ENCODE results near the gene IGF2R. TPM values are rescaled to one million over a fixed set of nuclear protein-coding genes. Genes with fewer than 3 reads are reported as not detected.
"Not testable (repeated sequence)": the region's sequence is repeated elsewhere in the genome, so short reads cannot be mapped to it uniquely, and the experiment has no call there.

Gene IGF2R
- total RNA-seq, 1 experiment from 2014 or later = 75.3 TPM

DNA sequence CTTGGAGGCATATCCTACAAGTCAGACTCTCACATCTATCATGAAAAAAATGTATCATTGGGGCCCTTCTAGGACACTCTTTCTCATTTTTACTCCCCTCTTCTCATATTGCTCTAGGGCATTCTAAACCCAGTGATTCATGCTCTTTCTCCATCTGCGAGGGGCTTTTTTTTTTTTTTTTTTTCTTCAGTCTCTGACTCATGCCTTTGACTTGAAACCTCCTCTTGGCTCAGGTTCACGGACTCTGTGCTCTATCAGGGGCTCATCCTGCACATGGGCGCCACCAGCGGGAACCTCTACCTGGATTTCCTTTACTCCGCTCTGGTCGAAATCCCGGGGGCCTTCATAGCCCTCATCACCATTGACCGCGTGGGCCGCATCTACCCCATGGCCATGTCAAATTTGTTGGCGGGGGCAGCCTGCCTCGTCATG, 170.6 kb downstream of the IGF2R start (continued):
- TF ChIP-seq, protein P1, sequence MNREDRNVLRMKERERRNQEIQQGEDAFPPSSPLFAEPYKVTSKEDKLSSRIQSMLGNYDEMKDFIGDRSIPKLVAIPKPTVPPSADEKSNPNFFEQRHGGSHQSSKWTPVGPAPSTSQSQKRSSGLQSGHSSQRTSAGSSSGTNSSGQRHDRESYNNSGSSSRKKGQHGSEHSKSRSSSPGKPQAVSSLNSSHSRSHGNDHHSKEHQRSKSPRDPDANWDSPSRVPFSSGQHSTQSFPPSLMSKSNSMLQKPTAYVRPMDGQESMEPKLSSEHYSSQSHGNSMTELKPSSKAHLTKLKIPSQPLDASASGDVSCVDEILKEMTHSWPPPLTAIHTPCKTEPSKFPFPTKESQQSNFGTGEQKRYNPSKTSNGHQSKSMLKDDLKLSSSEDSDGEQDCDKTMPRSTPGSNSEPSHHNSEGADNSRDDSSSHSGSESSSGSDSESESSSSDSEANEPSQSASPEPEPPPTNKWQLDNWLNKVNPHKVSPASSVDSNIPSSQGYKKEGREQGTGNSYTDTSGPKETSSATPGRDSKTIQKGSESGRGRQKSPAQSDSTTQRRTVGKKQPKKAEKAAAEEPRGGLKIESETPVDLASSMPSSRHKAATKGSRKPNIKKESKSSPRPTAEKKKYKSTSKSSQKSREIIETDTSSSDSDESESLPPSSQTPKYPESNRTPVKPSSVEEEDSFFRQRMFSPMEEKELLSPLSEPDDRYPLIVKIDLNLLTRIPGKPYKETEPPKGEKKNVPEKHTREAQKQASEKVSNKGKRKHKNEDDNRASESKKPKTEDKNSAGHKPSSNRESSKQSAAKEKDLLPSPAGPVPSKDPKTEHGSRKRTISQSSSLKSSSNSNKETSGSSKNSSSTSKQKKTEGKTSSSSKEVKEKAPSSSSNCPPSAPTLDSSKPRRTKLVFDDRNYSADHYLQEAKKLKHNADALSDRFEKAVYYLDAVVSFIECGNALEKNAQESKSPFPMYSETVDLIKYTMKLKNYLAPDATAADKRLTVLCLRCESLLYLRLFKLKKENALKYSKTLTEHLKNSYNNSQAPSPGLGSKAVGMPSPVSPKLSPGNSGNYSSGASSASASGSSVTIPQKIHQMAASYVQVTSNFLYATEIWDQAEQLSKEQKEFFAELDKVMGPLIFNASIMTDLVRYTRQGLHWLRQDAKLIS (CRISPR knock-in tag; IDR thresholded peaks at IDR 0.05; ENCODE audit: borderline replicate concordance) = no peak
- no peak for TF ChIP-seq ZNF263 (CRISPR knock-in tag; IDR thresholded peaks at IDR 0.05; ENCODE audit: low read depth)

DNA sequence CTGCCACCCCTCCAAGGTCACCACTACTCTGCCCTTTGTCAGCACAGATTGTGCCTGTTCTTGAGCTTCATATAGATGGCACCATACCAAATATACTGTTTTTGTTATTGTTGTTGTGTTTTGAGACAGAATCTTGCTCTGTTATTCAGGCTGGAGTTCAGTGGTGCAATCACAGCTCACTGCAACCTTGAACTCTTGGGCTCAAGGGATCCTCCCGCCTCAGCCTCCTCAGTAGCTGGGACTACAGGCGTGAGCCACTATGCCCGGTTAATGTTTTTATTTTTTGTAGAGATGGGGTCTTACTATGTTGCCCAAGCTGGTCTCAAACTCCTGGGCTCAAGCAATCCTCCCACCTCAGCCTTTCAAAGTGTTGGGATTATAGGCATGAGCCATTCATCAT, 171.6 kb downstream of the IGF2R start:
- DNase-seq (ENCODE audit: low spot score); ATAC-seq; POLR2A ChIA-PET; H3K4me3 Mint-ChIP-seq; H3K27ac Mint-ChIP-seq; H3K36me3 Mint-ChIP-seq: not testable (repeated sequence)
- peaks cover 24% of the 10 kb centered on the region for H3K4me1 Mint-ChIP-seq
- H3K27me3 Mint-ChIP-seq (ENCODE audit: low read depth) = peaks cover 10% of the 10 kb centered on the region
- H3K9me3 Mint-ChIP-seq = peaks cover 18% of the 10 kb centered on the region
- CTCF ChIA-PET = interaction anchor here (1.1 to 1.4 kb wide), 2 partner anchors 81 to 315 kb away, joined by 4 read pairs; no protein-coding TSS in a partner anchor

DNA sequence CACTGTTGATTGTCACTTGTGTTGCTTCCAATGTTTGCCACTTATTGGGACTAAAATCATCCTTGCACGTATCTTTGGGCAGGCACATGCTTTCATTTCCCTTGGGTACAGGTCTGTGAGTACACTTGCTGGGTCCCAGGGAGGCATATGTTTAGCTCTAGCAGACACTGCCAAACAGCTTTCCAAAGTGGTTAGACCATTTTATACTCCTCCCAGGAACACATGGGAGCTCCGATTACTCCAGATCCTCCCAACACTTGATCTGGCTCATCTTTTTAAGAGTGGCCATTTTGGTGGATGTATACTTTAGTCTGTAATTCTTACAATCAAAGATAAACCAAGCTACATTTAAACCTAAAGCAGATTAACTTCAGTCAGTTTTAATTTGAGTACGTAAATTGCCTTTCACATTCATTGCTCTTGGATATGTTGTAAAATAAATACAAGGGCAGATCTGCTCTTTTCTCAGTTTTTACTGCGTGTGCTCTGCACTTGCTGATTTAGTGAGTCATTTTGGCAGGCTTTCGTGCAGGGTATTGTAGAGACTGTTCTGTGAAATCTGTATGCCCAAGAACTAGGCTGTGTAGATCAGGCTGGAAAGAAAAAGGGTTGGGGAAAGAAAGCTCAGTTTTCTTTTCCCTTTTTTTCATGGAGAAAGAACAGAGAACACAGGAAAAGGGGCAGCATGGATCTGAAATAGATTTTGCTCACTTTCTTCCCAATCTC, 172.3 kb downstream of the IGF2R start:
- H3K4me1 Mint-ChIP-seq = peaks cover 24% of the 10 kb centered on the region
- H3K9me3 Mint-ChIP-seq = peaks cover 20% of the 10 kb centered on the region
- peaks cover 5% of the 10 kb centered on the region for H3K27me3 Mint-ChIP-seq (ENCODE audit: low read depth)
- no peak overlapping the region for H3K27ac Mint-ChIP-seq
- ChIA-PET CTCF (interaction anchor here (1.1 to 1.5 kb wide), 3 partner anchors 27 to 314 kb away, joined by 3 to 4 read pairs (median 4); no protein-coding TSS in a partner anchor), POLR2A (no interaction called here)
- no peak for DNase-seq (ENCODE audit: low spot score)
- H3K4me3 Mint-ChIP-seq = no peak overlapping the region
- ATAC-seq = no peak
- TF ChIP-seq SOX15 (CRISPR knock-in tag; IDR thresholded peaks at IDR 0.05) (no peak), CBFB (CRISPR knock-in tag; IDR thresholded peaks at IDR 0.05; ENCODE audit: low read depth) (no peak), GTF2I (CRISPR knock-in tag; conservative IDR thresholded peaks at IDR 0.05) (no peak), ZNF416 (CRISPR knock-in tag; IDR thresholded peaks at IDR 0.05) (no peak), SP1 (CRISPR knock-in tag; conservative IDR thresholded peaks at IDR 0.05) (no peak), ZNF232 (CRISPR knock-in tag; IDR thresholded peaks at IDR 0.05) (no peak), ZNF263 (CRISPR knock-in tag; IDR thresholded peaks at IDR 0.05; ENCODE audit: low read depth) (no peak), JAZF1 (CRISPR knock-in tag; IDR thresholded peaks at IDR 0.05) (no peak), JUN (CRISPR knock-in tag; IDR thresholded peaks at IDR 0.05) (no peak), NR2C2 (CRISPR knock-in tag; IDR thresholded peaks at IDR 0.05) (no peak), GRHL2 (CRISPR knock-in tag; IDR thresholded peaks at IDR 0.05; ENCODE audit: insufficient replicate concordance, severe bottlenecking) (no peak), FOXJ3 (CRISPR knock-in tag; IDR thresholded peaks at IDR 0.05; ENCODE audit: borderline replicate concordance) (no peak), PRRX2 (CRISPR knock-in tag; IDR thresholded peaks at IDR 0.05) (no peak)
- TF ChIP-seq, protein P2, sequence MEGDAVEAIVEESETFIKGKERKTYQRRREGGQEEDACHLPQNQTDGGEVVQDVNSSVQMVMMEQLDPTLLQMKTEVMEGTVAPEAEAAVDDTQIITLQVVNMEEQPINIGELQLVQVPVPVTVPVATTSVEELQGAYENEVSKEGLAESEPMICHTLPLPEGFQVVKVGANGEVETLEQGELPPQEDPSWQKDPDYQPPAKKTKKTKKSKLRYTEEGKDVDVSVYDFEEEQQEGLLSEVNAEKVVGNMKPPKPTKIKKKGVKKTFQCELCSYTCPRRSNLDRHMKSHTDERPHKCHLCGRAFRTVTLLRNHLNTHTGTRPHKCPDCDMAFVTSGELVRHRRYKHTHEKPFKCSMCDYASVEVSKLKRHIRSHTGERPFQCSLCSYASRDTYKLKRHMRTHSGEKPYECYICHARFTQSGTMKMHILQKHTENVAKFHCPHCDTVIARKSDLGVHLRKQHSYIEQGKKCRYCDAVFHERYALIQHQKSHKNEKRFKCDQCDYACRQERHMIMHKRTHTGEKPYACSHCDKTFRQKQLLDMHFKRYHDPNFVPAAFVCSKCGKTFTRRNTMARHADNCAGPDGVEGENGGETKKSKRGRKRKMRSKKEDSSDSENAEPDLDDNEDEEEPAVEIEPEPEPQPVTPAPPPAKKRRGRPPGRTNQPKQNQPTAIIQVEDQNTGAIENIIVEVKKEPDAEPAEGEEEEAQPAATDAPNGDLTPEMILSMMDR (IDR thresholded peaks at IDR 0.05) = no peak
- TF ChIP-seq, protein P3, sequence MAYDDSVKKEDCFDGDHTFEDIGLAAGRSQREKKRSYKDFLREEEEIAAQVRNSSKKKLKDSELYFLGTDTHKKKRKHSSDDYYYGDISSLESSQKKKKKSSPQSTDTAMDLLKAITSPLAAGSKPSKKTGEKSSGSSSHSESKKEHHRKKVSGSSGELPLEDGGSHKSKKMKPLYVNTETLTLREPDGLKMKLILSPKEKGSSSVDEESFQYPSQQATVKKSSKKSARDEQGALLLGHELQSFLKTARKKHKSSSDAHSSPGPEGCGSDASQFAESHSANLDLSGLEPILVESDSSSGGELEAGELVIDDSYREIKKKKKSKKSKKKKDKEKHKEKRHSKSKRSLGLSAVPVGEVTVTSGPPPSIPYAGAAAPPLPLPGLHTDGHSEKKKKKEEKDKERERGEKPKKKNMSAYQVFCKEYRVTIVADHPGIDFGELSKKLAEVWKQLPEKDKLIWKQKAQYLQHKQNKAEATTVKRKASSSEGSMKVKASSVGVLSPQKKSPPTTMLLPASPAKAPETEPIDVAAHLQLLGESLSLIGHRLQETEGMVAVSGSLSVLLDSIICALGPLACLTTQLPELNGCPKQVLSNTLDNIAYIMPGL (CRISPR knock-in tag; IDR thresholded peaks at IDR 0.05) = no peak
- TF ChIP-seq, protein P4, sequence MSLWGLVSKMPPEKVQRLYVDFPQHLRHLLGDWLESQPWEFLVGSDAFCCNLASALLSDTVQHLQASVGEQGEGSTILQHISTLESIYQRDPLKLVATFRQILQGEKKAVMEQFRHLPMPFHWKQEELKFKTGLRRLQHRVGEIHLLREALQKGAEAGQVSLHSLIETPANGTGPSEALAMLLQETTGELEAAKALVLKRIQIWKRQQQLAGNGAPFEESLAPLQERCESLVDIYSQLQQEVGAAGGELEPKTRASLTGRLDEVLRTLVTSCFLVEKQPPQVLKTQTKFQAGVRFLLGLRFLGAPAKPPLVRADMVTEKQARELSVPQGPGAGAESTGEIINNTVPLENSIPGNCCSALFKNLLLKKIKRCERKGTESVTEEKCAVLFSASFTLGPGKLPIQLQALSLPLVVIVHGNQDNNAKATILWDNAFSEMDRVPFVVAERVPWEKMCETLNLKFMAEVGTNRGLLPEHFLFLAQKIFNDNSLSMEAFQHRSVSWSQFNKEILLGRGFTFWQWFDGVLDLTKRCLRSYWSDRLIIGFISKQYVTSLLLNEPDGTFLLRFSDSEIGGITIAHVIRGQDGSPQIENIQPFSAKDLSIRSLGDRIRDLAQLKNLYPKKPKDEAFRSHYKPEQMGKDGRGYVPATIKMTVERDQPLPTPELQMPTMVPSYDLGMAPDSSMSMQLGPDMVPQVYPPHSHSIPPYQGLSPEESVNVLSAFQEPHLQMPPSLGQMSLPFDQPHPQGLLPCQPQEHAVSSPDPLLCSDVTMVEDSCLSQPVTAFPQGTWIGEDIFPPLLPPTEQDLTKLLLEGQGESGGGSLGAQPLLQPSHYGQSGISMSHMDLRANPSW (CRISPR knock-in tag; conservative IDR thresholded peaks at IDR 0.05; ENCODE audit: low read depth) = no peak
- TF ChIP-seq, protein P5, sequence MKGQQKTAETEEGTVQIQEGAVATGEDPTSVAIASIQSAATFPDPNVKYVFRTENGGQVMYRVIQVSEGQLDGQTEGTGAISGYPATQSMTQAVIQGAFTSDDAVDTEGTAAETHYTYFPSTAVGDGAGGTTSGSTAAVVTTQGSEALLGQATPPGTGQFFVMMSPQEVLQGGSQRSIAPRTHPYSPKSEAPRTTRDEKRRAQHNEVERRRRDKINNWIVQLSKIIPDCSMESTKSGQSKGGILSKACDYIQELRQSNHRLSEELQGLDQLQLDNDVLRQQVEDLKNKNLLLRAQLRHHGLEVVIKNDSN (CRISPR knock-in tag; IDR thresholded peaks at IDR 0.05) = no peak
- TF ChIP-seq, protein P6, sequence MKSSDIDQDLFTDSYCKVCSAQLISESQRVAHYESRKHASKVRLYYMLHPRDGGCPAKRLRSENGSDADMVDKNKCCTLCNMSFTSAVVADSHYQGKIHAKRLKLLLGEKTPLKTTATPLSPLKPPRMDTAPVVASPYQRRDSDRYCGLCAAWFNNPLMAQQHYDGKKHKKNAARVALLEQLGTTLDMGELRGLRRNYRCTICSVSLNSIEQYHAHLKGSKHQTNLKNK (CRISPR knock-in tag; IDR thresholded peaks at IDR 0.05) = no peak
- H3K36me3 Mint-ChIP-seq = no peaks in the 10 kb centered on the region; the same call in 1 of the 2 replicates
